B cell (primary cell): Measurements from ENCODE around the gene ZCWPW2. TPM values are rescaled to one million over a fixed set of nuclear protein-coding genes. Genes with fewer than 3 reads are reported as not detected.

Experiments
- ATAC-seq: fragments of 200-7000 bp; cut with Tn5 transposase; one replicate; pipeline ENCODE4 v1.10.0; 2021; ENCODE audit warnings: low read depth, mild to moderate bottlenecking, moderate number of reproducible peaks, moderate library complexity
- CTCF ChIA-PET: fragments of 350-600 bp; sonication (Branson Sonifier 250); formaldehyde crosslinking; loops from one replicate; lab custom pipeline; 2021; ENCODE audit warnings: antibody characterized with exemption, inconsistent platforms; lab: Charles Lee
- POLR2A ChIA-PET: fragments of 350-600 bp; sonication (Branson Sonifier 250); formaldehyde crosslinking; loops from one replicate; lab custom pipeline; 2021; ENCODE audit warnings: antibody characterized with exemption; lab: Charles Lee
- DNase-seq: peaks from one replicate; pipeline ENCODE4 v3.0.0; 2013
- H2AFZ ChIP-seq: 2 replicates; pipeline ENCODE4 v1.6.1; 2012; ENCODE audit warnings: mild to moderate bottlenecking, low read depth, low read length; ENCODE audit not compliant: insufficient read depth, poor library complexity, severe bottlenecking
- H3K27ac ChIP-seq, 2 donors: 1 replicate in 1 of 2; 2 replicates in 1 of 2; pipeline ENCODE4 v1.5.1; 2012 to 2013; ENCODE audit warnings: low read length in 2 of 2, mild to moderate bottlenecking in 2 of 2, moderate library complexity in 1 of 2
- H3K27me3 ChIP-seq, 4 experiments: fragments of 200-600 bp in 1 of 4; sonication (generic) in 1 of 4; replicated peaks in 1 of 4; 1 replicate in 2 of 4; 2 replicates in 2 of 4; pipeline versions ENCODE4 v1.6.1 to v1.7.0; 2013 to 2016; ENCODE audit warnings: low read length in 3 of 4, mild to moderate bottlenecking in 2 of 4, mixed read lengths in 1 of 4, moderate library complexity in 1 of 4; ENCODE audit not compliant: insufficient read depth in 4 of 4, control insufficient read depth in 3 of 4; ENCODE audit errors: control extremely low read depth in 1 of 4
- H3K36me3 ChIP-seq, 2 experiments: replicated peaks in 1 of 2; 1 replicate in 1 of 2; 2 replicates in 1 of 2; pipeline versions ENCODE4 v1.6.1 to v1.7.1; 2013; ENCODE audit warnings: low read length in 1 of 2; ENCODE audit not compliant: insufficient read depth in 2 of 2, control insufficient read depth in 1 of 2; ENCODE audit errors: control extremely low read depth in 1 of 2, extremely low read depth in 1 of 2
- H3K4me1 ChIP-seq, 2 donors: fragments of 200-600 bp in 1 of 2; sonication (generic) in 1 of 2; 1 replicate in 1 of 2; 2 replicates in 1 of 2; pipeline versions ENCODE4 v1.5.1 to v1.6.1; 2013 to 2017; ENCODE audit warnings: low read length in 2 of 2; ENCODE audit not compliant: control insufficient read depth in 2 of 2, insufficient read depth in 2 of 2
- H3K4me2 ChIP-seq: replicated peaks from 2 replicates; pipeline ENCODE3; 2012; ENCODE audit warnings: mild to moderate bottlenecking, low read depth, low read length; ENCODE audit not compliant: poor library complexity, severe bottlenecking
- H3K4me3 ChIP-seq, 5 experiments: fragments of 200-600 bp in 1 of 5; sonication (generic) in 1 of 5; 1 replicate in 3 of 5; 2 replicates in 2 of 5; pipeline versions ENCODE4 v1.5.1 to v1.7.0; 2011 to 2016; ENCODE audit warnings: low read length in 4 of 5, mild to moderate bottlenecking in 4 of 5, low read depth in 2 of 5, control low read depth in 1 of 5, moderate library complexity in 1 of 5; ENCODE audit not compliant: insufficient read depth in 1 of 5; ENCODE audit errors: control extremely low read depth in 1 of 5, extremely low read depth in 1 of 5
- H3K79me2 ChIP-seq: fragments of 200-600 bp; sonication (generic); one replicate; pipeline ENCODE4 v1.6.0; 2016; ENCODE audit warnings: low read length; ENCODE audit not compliant: control insufficient read depth, insufficient read depth
- H3K9ac ChIP-seq: fragments of 200-600 bp; sonication (generic); 2 replicates; pipeline ENCODE4 v1.6.1; 2017; ENCODE audit warnings: mild to moderate bottlenecking, low read length, moderate library complexity
- H3K9me3 ChIP-seq, 3 donors: one replicate each; pipeline versions ENCODE4 v1.6.1 to v1.7.1; 2013; ENCODE audit warnings: low read length in 2 of 3; ENCODE audit not compliant: control insufficient read depth in 2 of 3, insufficient read depth in 1 of 3; ENCODE audit errors: control extremely low read depth in 1 of 3
- H4K20me1 ChIP-seq: 2 replicates; pipeline ENCODE4 v1.6.0; 2012; ENCODE audit warnings: mild to moderate bottlenecking, low read length; ENCODE audit not compliant: insufficient read depth, control insufficient read depth, poor library complexity, severe bottlenecking
- H3K27ac Mint-ChIP-seq: one replicate; pipeline ENCODE4 v1.8.0; 2021; ENCODE audit warnings: mixed read lengths
- H3K27me3 Mint-ChIP-seq: one replicate; pipeline ENCODE4 v1.8.0; 2021; ENCODE audit warnings: mixed read lengths
- H3K4me1 Mint-ChIP-seq: one replicate; pipeline ENCODE4 v1.8.0; 2021; ENCODE audit warnings: mixed read lengths
- H3K4me3 Mint-ChIP-seq: one replicate; pipeline ENCODE4 v1.8.0; 2021; ENCODE audit warnings: mixed read lengths
- H3K9me3 Mint-ChIP-seq: one replicate; pipeline ENCODE4 v1.8.0; 2022; ENCODE audit warnings: mixed read lengths; ENCODE audit not compliant: insufficient read depth
- CTCF ChIP-seq: fragments of 200-600 bp; IDR thresholded peaks from one replicate; pipeline ENCODE4 v1.8.0; 2022; ENCODE audit warnings: antibody characterized with exemption, mild to moderate bottlenecking
- EZH2 ChIP-seq: IDR thresholded peaks from 2 replicates; pipeline ENCODE4 v1.6.1; 2012; ENCODE audit warnings: borderline replicate concordance, low read depth, mild to moderate bottlenecking, moderate library complexity, low read length; ENCODE audit not compliant: insufficient read depth, poor library complexity, severe bottlenecking
- intact Hi-C: fragments of 100-400 bp; cut with micrococcal nuclease; formaldehyde crosslinking; loops from one replicate; pipeline ENCODE4 v1.10.0; 2022
- polyA plus RNA-seq: library from polyadenylated mRNA; depleted of rRNA; stranded (reverse); fragments of >200 nt; gene quantifications from 2 replicates; pipeline ENCODE4 v1.2.3, GENCODE V29; 2012
- total RNA-seq, 2 donors: library from RNA; stranded (reverse); fragments of 120-200 nt in 1 of 2; gene quantifications; 1 replicate in 1 of 2; 2 replicates in 1 of 2; pipeline versions ENCODE4 v1.2.3 to v1.2.4, GENCODE V29; 2013 to 2022

ZCWPW2 gene
- total and polyA plus RNA-seq, 2 donors (not counting 1 experiment from before 2014, with no cell fraction given) = not detected

- H3K9me3 Mint-ChIP-seq = no peaks in the 10 kb centered on the region
- Histone ChIP-seq H3K9ac (no peak overlapping the region), H3K4me3 (no peak overlapping the region), H2AFZ (no peak overlapping the region), H3K9me3 (peaks cover 0 to 3% (median 1%) of the 10 kb centered on the region in 3 donors), H4K20me1 (no peaks in the 10 kb centered on the region), H3K79me2 (no peaks in the 10 kb centered on the region), H3K4me2 (no peak overlapping the region), H3K4me1 (no peaks in the 10 kb centered on the region), H3K36me3 (no peaks in the 10 kb centered on the region), H3K27me3 (no peaks in the 10 kb centered on the region), H3K27ac (no peak overlapping the region)
- ChIA-PET CTCF (no interaction called here), POLR2A (no interaction called here)
- no peaks in the 10 kb centered on the region for H3K4me1 Mint-ChIP-seq
- ATAC-seq (no peak), DNase-seq (no peak)
- no peak overlapping the region for H3K27ac Mint-ChIP-seq
- intact Hi-C loops = no loop called here
- H3K27me3 Mint-ChIP-seq = no peaks in the 10 kb centered on the region
- TF ChIP-seq CTCF = no peak
- TF ChIP-seq EZH2 = no peak
- H3K4me3 Mint-ChIP-seq = no peak overlapping the region
Measured at GRCh38 chr3:28485164-28485563, 136.6 kb downstream of the ZCWPW2 start.

GRCh38 chr3:28495301-28495700 lies 146.8 kb downstream of the ZCWPW2 start:
- Histone ChIP-seq H3K79me2 (no peaks in the 10 kb centered on the region), H3K9me3 (no peaks in the 10 kb centered on the region), H2AFZ (no peak overlapping the region), H3K4me2 (no peak overlapping the region), H3K4me1 (no peaks in the 10 kb centered on the region), H3K27ac (no peak overlapping the region), H3K27me3 (no peaks in the 10 kb centered on the region), H3K4me3 (no peak overlapping the region), H3K36me3 (no peaks in the 10 kb centered on the region), H4K20me1 (no peaks in the 10 kb centered on the region), H3K9ac (no peak overlapping the region)
- H3K4me3 Mint-ChIP-seq = no peak overlapping the region
- ChIA-PET CTCF (no interaction called here), POLR2A (no interaction called here)
- H3K9me3 Mint-ChIP-seq = peaks cover 3% of the 10 kb centered on the region
- H3K27ac Mint-ChIP-seq = no peak overlapping the region
- no peak for DNase-seq
- no peaks in the 10 kb centered on the region for H3K4me1 Mint-ChIP-seq
- no peaks in the 10 kb centered on the region for H3K27me3 Mint-ChIP-seq
- TF ChIP-seq CTCF (no peak), EZH2 (no peak)
- intact Hi-C loops = no loop called here
- no peak for ATAC-seq
